Right atrium auricular region (tissue), 2 donors: ENCODE measurements around the gene TEN1. TPM values are rescaled to one million over a fixed set of nuclear protein-coding genes. Genes with fewer than 3 reads are reported as not detected.

Experiments
- DNase-seq: peaks from one replicate; pipeline ENCODE4 v3.0.0-alpha.2; 2019; ENCODE audit warnings: low spot score
- H3K27ac ChIP-seq, 2 donors: fragments of 200-600 bp; sonication (generic); 1 replicate in 1 of 2; 2 replicates in 1 of 2; pipeline ENCODE4 v1.5.1; 2016 to 2019
- H3K27me3 ChIP-seq, 2 donors: fragments of 200-600 bp; sonication (generic); one replicate each; pipeline versions ENCODE4 v1.5.1 to v1.6.0; 2017 to 2019
- H3K36me3 ChIP-seq: fragments of 200-600 bp; sonication (generic); one replicate; pipeline ENCODE4 v1.5.1; 2016
- H3K4me1 ChIP-seq, 2 donors: fragments of 200-600 bp; sonication (generic); one replicate each; pipeline versions ENCODE4 v1.5.1 to v1.6.0; 2017 to 2019
- H3K4me3 ChIP-seq, 2 donors: fragments of 200-600 bp; sonication (generic); 1 replicate in 1 of 2; 2 replicates in 1 of 2; pipeline ENCODE4 v1.5.1; 2017 to 2019; ENCODE audit warnings: mild to moderate bottlenecking in 1 of 2, moderate library complexity in 1 of 2
- H3K9me3 ChIP-seq, 2 donors: fragments of 200-600 bp; sonication (generic); one replicate each; pipeline ENCODE4 v1.5.1; 2019
- total RNA-seq, 2 donors: library from RNA; depleted of rRNA; stranded (reverse); fragments of >200 nt; gene quantifications; one replicate each; pipeline ENCODE4 v1.1.0, GENCODE V29; 2016
- TF ChIP-seq, protein P1 (sequence below), 2 donors: fragments of 200-600 bp; sonication (generic); IDR thresholded peaks; one replicate each; pipeline ENCODE4 v1.5.1; 2019; ENCODE audit warnings: antibody characterized with exemption in 2 of 2

Gene TEN1
- total RNA-seq, 2 donors from 2014 or later = 8.8 to 14.0 TPM

GRCh38 chr17:76022285-76022684 is 43.2 kb downstream of the TEN1 start:
- Histone ChIP-seq H3K36me3 (no peaks in the 10 kb centered on the region), H3K4me1 (no peaks in the 10 kb centered on the region), H3K9me3 (no peaks in the 10 kb centered on the region), H3K27me3 (no peaks in the 10 kb centered on the region), H3K4me3 (no peak overlapping the region), H3K27ac (no peak overlapping the region)
- DNase-seq = no peak
- TF ChIP-seq, protein P1, sequence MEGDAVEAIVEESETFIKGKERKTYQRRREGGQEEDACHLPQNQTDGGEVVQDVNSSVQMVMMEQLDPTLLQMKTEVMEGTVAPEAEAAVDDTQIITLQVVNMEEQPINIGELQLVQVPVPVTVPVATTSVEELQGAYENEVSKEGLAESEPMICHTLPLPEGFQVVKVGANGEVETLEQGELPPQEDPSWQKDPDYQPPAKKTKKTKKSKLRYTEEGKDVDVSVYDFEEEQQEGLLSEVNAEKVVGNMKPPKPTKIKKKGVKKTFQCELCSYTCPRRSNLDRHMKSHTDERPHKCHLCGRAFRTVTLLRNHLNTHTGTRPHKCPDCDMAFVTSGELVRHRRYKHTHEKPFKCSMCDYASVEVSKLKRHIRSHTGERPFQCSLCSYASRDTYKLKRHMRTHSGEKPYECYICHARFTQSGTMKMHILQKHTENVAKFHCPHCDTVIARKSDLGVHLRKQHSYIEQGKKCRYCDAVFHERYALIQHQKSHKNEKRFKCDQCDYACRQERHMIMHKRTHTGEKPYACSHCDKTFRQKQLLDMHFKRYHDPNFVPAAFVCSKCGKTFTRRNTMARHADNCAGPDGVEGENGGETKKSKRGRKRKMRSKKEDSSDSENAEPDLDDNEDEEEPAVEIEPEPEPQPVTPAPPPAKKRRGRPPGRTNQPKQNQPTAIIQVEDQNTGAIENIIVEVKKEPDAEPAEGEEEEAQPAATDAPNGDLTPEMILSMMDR (IDR thresholded peaks at IDR 0.05) = no peak

DNA sequence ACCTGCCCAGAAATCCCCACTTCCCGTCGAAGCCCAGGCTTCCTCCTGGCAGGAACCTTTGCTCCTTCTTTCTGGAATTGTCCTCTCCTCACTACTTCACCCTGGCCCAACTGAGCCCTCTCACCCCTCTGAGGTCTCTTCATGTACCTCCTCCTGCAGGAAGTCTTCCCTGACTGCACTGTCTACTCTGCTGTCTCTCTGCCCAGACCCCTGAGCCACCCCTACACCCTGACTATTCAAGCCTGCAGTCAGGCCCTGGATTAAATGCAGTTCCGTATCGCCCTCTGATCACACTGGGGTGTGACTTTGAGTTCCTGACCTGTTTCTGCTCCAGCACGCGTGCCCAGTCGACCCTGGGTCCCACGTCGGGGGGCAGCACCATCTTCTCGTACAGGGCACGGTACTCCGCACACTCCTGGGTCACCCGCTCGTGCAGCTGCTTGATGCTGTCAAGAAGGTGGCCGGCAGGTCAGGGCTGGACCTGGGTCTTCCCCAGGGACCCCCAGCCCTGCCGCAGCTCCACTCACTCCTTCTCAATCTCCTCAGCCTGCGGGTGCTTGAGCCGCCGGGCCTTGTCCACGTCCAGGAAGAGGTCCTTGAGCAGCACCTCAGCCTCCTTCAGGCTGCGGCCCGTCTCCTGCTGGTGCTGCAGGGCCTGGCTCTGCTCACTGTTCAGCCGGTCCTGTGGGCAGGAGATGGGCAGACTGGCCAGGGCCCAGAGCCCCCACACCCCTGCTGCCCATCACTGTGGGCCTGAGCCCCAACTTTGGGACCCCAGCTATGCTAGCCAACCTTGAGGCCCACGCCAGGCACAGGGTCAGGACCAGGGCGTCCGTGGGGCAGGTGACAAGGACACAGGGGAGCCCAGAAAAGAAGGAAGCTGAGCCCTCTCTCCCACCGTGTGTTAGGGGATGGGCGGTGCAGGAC is 44.2 kb downstream of the TEN1 start:
- Histone ChIP-seq H3K4me3 (no peak overlapping the region), H3K27me3 (no peaks in the 10 kb centered on the region), H3K36me3 (no peaks in the 10 kb centered on the region), H3K27ac (no peak overlapping the region), H3K9me3 (no peaks in the 10 kb centered on the region), H3K4me1 (no peaks in the 10 kb centered on the region)
- TF ChIP-seq, protein P1 (IDR thresholded peaks at IDR 0.05) = no peak
- DNase-seq = no peak

GRCh38 chr17:76023900-76024237 is 44.8 kb downstream of the TEN1 start:
- no peak for DNase-seq
- Histone ChIP-seq H3K9me3 (no peaks in the 10 kb centered on the region), H3K4me3 (no peak overlapping the region), H3K27me3 (no peaks in the 10 kb centered on the region), H3K36me3 (no peaks in the 10 kb centered on the region), H3K27ac (no peak overlapping the region), H3K4me1 (no peaks in the 10 kb centered on the region)
- TF ChIP-seq, protein P1 (IDR thresholded peaks at IDR 0.05) = no peak

GRCh38 chr17:76024353-76024752 is 45.3 kb downstream of the TEN1 start:
- TF ChIP-seq, protein P1 (IDR thresholded peaks at IDR 0.05) = no peak
- Histone ChIP-seq H3K9me3 (no peaks in the 10 kb centered on the region), H3K27me3 (no peaks in the 10 kb centered on the region), H3K27ac (no peak overlapping the region), H3K4me1 (peaks cover 0 to 2% of the 10 kb centered on the region in 2 donors), H3K36me3 (no peaks in the 10 kb centered on the region), H3K4me3 (no peak overlapping the region)
- no peak for DNase-seq

GRCh38 chr17:76025294-76025693 is 46.3 kb downstream of the TEN1 start:
- Histone ChIP-seq H3K4me3 (no peak overlapping the region), H3K4me1 (peaks cover 0 to 9% of the 10 kb centered on the region in 2 donors), H3K36me3 (no peaks in the 10 kb centered on the region), H3K9me3 (no peaks in the 10 kb centered on the region), H3K27me3 (no peaks in the 10 kb centered on the region), H3K27ac (no peak overlapping the region)
- TF ChIP-seq, protein P1 (IDR thresholded peaks at IDR 0.05) = no peak
- DNase-seq = no peak
